Activated CD4-positive, CD25-positive, alpha-beta regulatory T cell (primary cell): ENCODE measurements around the gene CEP85.

Source experiments
- DNase-seq, 4 experiments: peaks; one replicate each; lab custom pipeline; 2025; lab: John Stamatoyannopoulos, UW

The CEP85 gene

GRCh38 chr1:26233903-26234643 is at the start of gene CEP85:
Gene CEP85, plus strand, starts transcription at chr1:26234200. Its CDS starts 5,584 bp downstream, at chr1:26239784.
- peak; percentile 96 to 97 (median 96) for DNase-seq

GRCh38 chr1:26184883-26185282 is 49.1 kb upstream of the CEP85 start:
- no peak for DNase-seq

- no peak for DNase-seq
Measured at GRCh38 chr1:26187882-26188281, 46.1 kb upstream of the CEP85 start.

- DNase-seq, result no peak
Measured at GRCh38 chr1:26188477-26188876, 45.5 kb upstream of the CEP85 start.

GRCh38 chr1:26189331-26189730 is 44.7 kb upstream of the CEP85 start:
- DNase-seq, result no peak

GRCh38 chr1:26189751-26190275 is 44.2 kb upstream of the CEP85 start:
- no peak for DNase-seq

- no peak for DNase-seq
Measured at GRCh38 chr1:26190373-26190987, 43.5 kb upstream of the CEP85 start, which contains the start of gene CATSPER4. Gene CATSPER4, plus strand, starts transcription at chr1:26190602. Its CDS starts 26 bp downstream, at chr1:26190628.

GRCh38 chr1:26191739-26192138 is 42.3 kb upstream of the CEP85 start:
- no peak for DNase-seq

GRCh38 chr1:26195805-26196204 is 38.2 kb upstream of the CEP85 start:
- DNase-seq, result no peak

GRCh38 chr1:26197301-26197700 is 36.7 kb upstream of the CEP85 start:
- DNase-seq, result no peak

- DNase-seq, result no peak
Measured at GRCh38 chr1:26197813-26198212, 36.2 kb upstream of the CEP85 start.

GRCh38 chr1:26200413-26200812 is 33.6 kb upstream of the CEP85 start:
- DNase-seq, result no peak

- no peak for DNase-seq
Measured at GRCh38 chr1:26203642-26204318, 30.2 kb upstream of the CEP85 start.

GRCh38 chr1:26210147-26210870 is 23.7 kb upstream of the CEP85 start:
- no peak for DNase-seq

GRCh38 chr1:26212726-26213125 is 21.3 kb upstream of the CEP85 start:
- no peak for DNase-seq

GRCh38 chr1:26213335-26213905 is 20.6 kb upstream of the CEP85 start:
- DNase-seq, result no peak

- DNase-seq, result no peak
Measured at GRCh38 chr1:26215246-26215645, 18.8 kb upstream of the CEP85 start.

- no peak for DNase-seq
Measured at GRCh38 chr1:26218906-26219494, 15.0 kb upstream of the CEP85 start.

GRCh38 chr1:26220199-26220912 is 13.6 kb upstream of the CEP85 start:
- DNase-seq, result no peak

GRCh38 chr1:26221094-26221493 is 12.9 kb upstream of the CEP85 start:
- no peak for DNase-seq

- no peak for DNase-seq
Measured at GRCh38 chr1:26224606-26225005, 9.4 kb upstream of the CEP85 start.
